Keratinocyte (primary cell): ENCODE measurements around the gene BRI3BP. TPM values are rescaled to one million over a fixed set of nuclear protein-coding genes. Genes with fewer than 3 reads are reported as not detected.

Source experiments
- DNase-seq: peaks from one replicate; pipeline ENCODE4 v3.0.0-alpha.2; 2011; ENCODE audit warnings: low read depth, missing footprints, low spot score
- FAIRE-seq: peaks from 2 replicates; lab custom pipeline; 2011; peaks lifted over from hg19 to GRCh38; lab: Jason Lieb, UNC
- H2AFZ ChIP-seq: 2 replicates; pipeline ENCODE4 v1.6.0; 2012; ENCODE audit warnings: low read length, control low read depth, inconsistent platforms; ENCODE audit not compliant: control insufficient read depth
- H3K27ac ChIP-seq: 2 replicates; pipeline ENCODE4 v1.5.1; 2011; ENCODE audit warnings: low read length; ENCODE audit not compliant: control insufficient read depth, insufficient read depth
- H3K27me3 ChIP-seq: 3 replicates; pipeline ENCODE4 v1.6.0; 2011; ENCODE audit warnings: low read length; ENCODE audit not compliant: control insufficient read depth, insufficient read depth; ENCODE audit errors: extremely low read depth
- H3K36me3 ChIP-seq, 2 experiments: 2 replicates in 1 of 2; 3 replicates in 1 of 2; pipeline ENCODE4 v1.5.1; 2011; ENCODE audit warnings: low read length in 2 of 2, mild to moderate bottlenecking in 1 of 2; ENCODE audit not compliant: control insufficient read depth in 2 of 2, insufficient read depth in 2 of 2; ENCODE audit errors: extremely low read depth in 1 of 2
- H3K4me1 ChIP-seq: 3 replicates; pipeline ENCODE4 v1.5.1; 2011; ENCODE audit warnings: low read length; ENCODE audit not compliant: control insufficient read depth, insufficient read depth; ENCODE audit errors: extremely low read depth
- H3K4me2 ChIP-seq: 3 replicates; pipeline ENCODE4 v1.6.0; 2011; ENCODE audit warnings: low read depth, low read length; ENCODE audit not compliant: control insufficient read depth, insufficient read depth; ENCODE audit errors: extremely low read depth
- H3K4me3 ChIP-seq, 3 experiments: fragments of 200-600 bp in 1 of 3; sonication (generic) in 1 of 3; 2 replicates in 2 of 3; 3 replicates in 1 of 3; pipeline ENCODE4 v1.5.1; 2011 to 2016; ENCODE audit warnings: low read length in 3 of 3, mild to moderate bottlenecking in 3 of 3, control low read depth in 2 of 3, inconsistent platforms in 1 of 3, low read depth in 1 of 3, mixed read lengths in 1 of 3, mixed run types in 1 of 3, moderate library complexity in 1 of 3; ENCODE audit not compliant: control insufficient read depth in 2 of 3, insufficient read depth in 2 of 3; ENCODE audit errors: extremely low read depth in 1 of 3
- H3K79me2 ChIP-seq: 2 replicates; pipeline ENCODE4 v1.6.0; 2012; ENCODE audit warnings: low read length; ENCODE audit not compliant: control insufficient read depth, insufficient read depth
- H3K9ac ChIP-seq: 3 replicates; pipeline ENCODE4 v1.6.0; 2011; ENCODE audit warnings: low read length; ENCODE audit not compliant: control insufficient read depth, insufficient read depth; ENCODE audit errors: extremely low read depth
- H3K9me1 ChIP-seq: 3 replicates; pipeline ENCODE4 v1.6.0; 2011; ENCODE audit warnings: low read length; ENCODE audit not compliant: control insufficient read depth, insufficient read depth; ENCODE audit errors: extremely low read depth
- H3K9me3 ChIP-seq: 2 replicates; pipeline ENCODE4 v1.5.1; 2012; ENCODE audit warnings: low read depth, low read length; ENCODE audit not compliant: control insufficient read depth
- H4K20me1 ChIP-seq: 3 replicates; pipeline ENCODE4 v1.6.0; 2011; ENCODE audit warnings: low read length; ENCODE audit not compliant: control insufficient read depth, insufficient read depth; ENCODE audit errors: extremely low read depth
- EZH2 ChIP-seq: IDR thresholded peaks from one replicate; pipeline ENCODE4 v1.6.1; 2012; ENCODE audit warnings: inconsistent platforms, mild to moderate bottlenecking, low read length, moderate library complexity
- dilution Hi-C: fragments of 300-500 bp; cut with MboI; formaldehyde crosslinking; loops from one replicate; pipeline ENCODE4 v1.7.0; 2020; ENCODE audit warnings: low sequenced_read_pairs; ENCODE audit not compliant: extremely low pct_ligation_motif_present
- polyA plus RNA-seq, 5 experiments: library from polyadenylated mRNA; depleted of rRNA in 3 of 5; stranded (reverse) in 3 of 5; stranded (forward) in 1 of 5; unstranded in 1 of 5; fragments of >200 nt; gene quantifications; 1 replicate in 1 of 5; 2 replicates in 3 of 5; 3 replicates in 1 of 5; pipeline versions ENCODE4 v1.2.1 to v1.2.3, GENCODE V29; 2011 to 2012; ENCODE audit warnings: missing spikeins in 2 of 5, low read depth in 1 of 5, low replicate concordance in 1 of 5
- TF ChIP-seq, protein P1 (sequence below), 3 experiments: IDR thresholded peaks in 1 of 3; conservative IDR thresholded peaks in 1 of 3; optimal IDR thresholded peaks in 1 of 3; 2 replicates in 2 of 3; 3 replicates in 1 of 3; pipeline versions ENCODE3 to v1.5.1; 2011; ENCODE audit warnings: low read length in 3 of 3, mild to moderate bottlenecking in 3 of 3, moderate library complexity in 2 of 3, control low read depth in 1 of 3, inconsistent platforms in 1 of 3; ENCODE audit not compliant: insufficient read depth in 2 of 3; ENCODE audit errors: extremely low read depth in 1 of 3

The BRI3BP gene
- polyA plus RNA-seq, 1 donor (not counting 4 experiments of a cell fraction or from before 2014, with no cell fraction given) = 11.6 TPM

DNA sequence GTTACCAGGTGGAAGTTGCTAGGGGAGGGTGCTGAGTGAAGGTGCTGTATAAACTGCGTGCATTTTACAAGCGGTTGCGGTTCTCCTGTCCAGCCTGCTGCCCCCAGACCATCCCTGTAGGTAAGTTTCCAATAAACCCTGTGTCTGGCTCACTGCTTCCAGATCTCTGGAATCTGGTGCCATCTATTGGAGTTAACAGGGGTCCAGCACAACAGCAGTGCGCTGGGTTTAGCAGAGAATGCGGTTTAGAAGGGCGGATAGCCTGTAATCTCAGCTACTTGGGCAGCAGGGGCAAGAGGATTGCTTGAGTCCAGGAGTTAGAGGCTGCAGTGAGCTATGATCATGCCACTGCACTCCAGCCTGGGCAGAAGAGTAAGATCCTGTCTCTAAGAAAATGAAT, 76.7 kb downstream of the BRI3BP start:
- Histone ChIP-seq H3K9ac (no peak overlapping the region), H3K4me1 (peaks cover 4% of the 10 kb centered on the region), H3K4me3 (no peak overlapping the region), H3K79me2 (peaks cover 49% of the 10 kb centered on the region), H3K27me3 (no peaks in the 10 kb centered on the region), H2AFZ (no peak overlapping the region), H4K20me1 (no peaks in the 10 kb centered on the region), H3K4me2 (no peak overlapping the region), H3K27ac (no peak overlapping the region), H3K9me3 (no peaks in the 10 kb centered on the region), H3K9me1 (no peaks in the 10 kb centered on the region), H3K36me3 (peaks cover 9 to 19% of the 10 kb centered on the region in 2 experiments)
- TF ChIP-seq, protein P1, sequence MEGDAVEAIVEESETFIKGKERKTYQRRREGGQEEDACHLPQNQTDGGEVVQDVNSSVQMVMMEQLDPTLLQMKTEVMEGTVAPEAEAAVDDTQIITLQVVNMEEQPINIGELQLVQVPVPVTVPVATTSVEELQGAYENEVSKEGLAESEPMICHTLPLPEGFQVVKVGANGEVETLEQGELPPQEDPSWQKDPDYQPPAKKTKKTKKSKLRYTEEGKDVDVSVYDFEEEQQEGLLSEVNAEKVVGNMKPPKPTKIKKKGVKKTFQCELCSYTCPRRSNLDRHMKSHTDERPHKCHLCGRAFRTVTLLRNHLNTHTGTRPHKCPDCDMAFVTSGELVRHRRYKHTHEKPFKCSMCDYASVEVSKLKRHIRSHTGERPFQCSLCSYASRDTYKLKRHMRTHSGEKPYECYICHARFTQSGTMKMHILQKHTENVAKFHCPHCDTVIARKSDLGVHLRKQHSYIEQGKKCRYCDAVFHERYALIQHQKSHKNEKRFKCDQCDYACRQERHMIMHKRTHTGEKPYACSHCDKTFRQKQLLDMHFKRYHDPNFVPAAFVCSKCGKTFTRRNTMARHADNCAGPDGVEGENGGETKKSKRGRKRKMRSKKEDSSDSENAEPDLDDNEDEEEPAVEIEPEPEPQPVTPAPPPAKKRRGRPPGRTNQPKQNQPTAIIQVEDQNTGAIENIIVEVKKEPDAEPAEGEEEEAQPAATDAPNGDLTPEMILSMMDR (optimal IDR thresholded peaks at IDR 0.05 in 1 of 3, IDR thresholded peaks at IDR 0.05 in 1 of 3, conservative IDR thresholded peaks at IDR 0.05 in 1 of 3; ENCODE audit: extremely low read depth in 1 of 3, insufficient read depth in 2 of 3, low read length in 3 of 3) = no peak
- TF ChIP-seq EZH2 = no peak
- DNase-seq = no peak
- no peak for FAIRE-seq
- dilution Hi-C loops = no loop called here

DNA sequence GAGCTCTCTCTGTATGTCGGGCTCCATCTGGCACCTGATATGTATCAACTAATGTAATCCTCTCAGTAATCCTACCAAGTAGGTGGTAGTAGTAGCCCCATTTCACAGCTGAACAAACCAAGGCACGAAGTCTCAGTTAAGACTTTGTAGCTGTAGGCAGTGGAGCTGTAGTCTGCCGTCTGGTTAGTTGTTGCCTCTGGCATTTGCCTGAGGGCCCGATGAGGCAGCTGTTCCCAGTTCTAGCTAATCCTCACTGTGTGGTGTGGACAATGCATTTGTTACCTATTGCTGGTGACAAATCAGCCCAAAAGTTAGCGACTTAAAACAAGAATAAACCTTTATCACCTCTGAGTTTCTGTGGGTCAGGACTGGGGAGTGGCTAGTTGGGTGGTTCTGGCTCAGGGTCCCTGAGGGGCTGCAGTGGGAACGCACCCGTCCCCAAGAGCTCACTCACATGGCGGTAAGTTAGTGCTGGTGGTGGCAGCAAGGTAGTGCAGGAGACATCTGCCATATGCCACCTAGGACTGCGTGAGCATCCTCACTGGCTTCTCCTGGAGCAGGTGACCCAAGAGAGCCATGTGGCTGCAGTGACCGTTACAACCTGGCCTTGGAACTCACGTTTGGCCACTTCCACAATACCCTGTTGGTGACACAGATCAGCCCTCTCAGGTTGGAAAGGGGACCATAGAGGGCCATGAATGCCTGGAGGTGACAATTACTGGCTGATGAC, 77.4 kb downstream of the BRI3BP start:
- H4K20me1 ChIP-seq = no peaks in the 10 kb centered on the region
- no peaks in the 10 kb centered on the region for H3K9me3 ChIP-seq
- no peak for FAIRE-seq
- no peaks in the 10 kb centered on the region for H3K9me1 ChIP-seq
- no peak for DNase-seq
- no peak overlapping the region for H2AFZ ChIP-seq
- no peak overlapping the region for H3K4me3 ChIP-seq
- peaks cover 4% of the 10 kb centered on the region for H3K4me1 ChIP-seq
- H3K79me2 ChIP-seq = peaks cover 46% of the 10 kb centered on the region
- no peak for TF ChIP-seq EZH2
- TF ChIP-seq, protein P1 (optimal IDR thresholded peaks at IDR 0.05 in 1 of 3, IDR thresholded peaks at IDR 0.05 in 1 of 3, conservative IDR thresholded peaks at IDR 0.05 in 1 of 3; ENCODE audit: extremely low read depth in 1 of 3, insufficient read depth in 2 of 3, low read length in 3 of 3) = no peak
- H3K4me2 ChIP-seq = no peak overlapping the region
- no peaks in the 10 kb centered on the region for H3K27me3 ChIP-seq
- peaks cover 10 to 20% of the 10 kb centered on the region in 2 experiments for H3K36me3 ChIP-seq
- H3K9ac ChIP-seq = no peak overlapping the region
- dilution Hi-C loops = no loop called here
- no peak overlapping the region for H3K27ac ChIP-seq
